ENCODE measurements around the gene P4HA1. TPM values are rescaled to one million over a fixed set of nuclear protein-coding genes. Genes with fewer than 3 reads are reported as not detected.
A peak's percentile ranks its signal among the peaks of the same experiment; 100 is the strongest.

The P4HA1 gene
- total and polyA plus RNA-seq, 2 donors (not counting 3 experiments of a cell fraction or from before 2014, with no cell fraction given), result 14.3 to 29.1 TPM

- CTCF ChIA-PET, result interaction anchor here (1.6 kb wide), 1 partner anchor 23 kb away, joined by 5 read pairs; the partner anchor contains the start of gene P4HA1
- TF ChIP-seq MYC (IDR thresholded peaks at IDR 0.05; ENCODE audit: low read depth, low read length) (no peak), GATA2 (IDR thresholded peaks at IDR 0.05; ENCODE audit: insufficient read depth, insufficient read length, low read depth, low read length) (no peak), CTCF (IDR thresholded peaks at IDR 0.05; ENCODE audit: extremely low read depth in 1 of 2, insufficient read depth in 1 of 2, low read depth in 1 of 2, low read length in 2 of 2) (no peak), EZH2 (IDR thresholded peaks at IDR 0.05; ENCODE audit: borderline replicate concordance, low read depth, low read length, severe bottlenecking) (no peak), POLR2AphosphoS5 (IDR thresholded peaks at IDR 0.05; ENCODE audit: insufficient read depth, low read depth, low read length) (no peak), MAX (IDR thresholded peaks at IDR 0.05; ENCODE audit: insufficient read depth, insufficient read length) (no peak), FOS (IDR thresholded peaks at IDR 0.05; ENCODE audit: borderline replicate concordance, insufficient read depth, low read length) (peak; percentile 10), POLR2A (IDR thresholded peaks at IDR 0.05; ENCODE audit: low read depth, low read length) (no peak), JUN (IDR thresholded peaks at IDR 0.05; ENCODE audit: borderline replicate concordance, insufficient read depth, insufficient read length, low read depth) (no peak)
- FAIRE-seq, result no peak
These were observed 23.0 kb downstream of the P4HA1 start for GRCh38 chr10:73073627-73074026.

More at GRCh38 chr10:73073627-73074026, 23.0 kb downstream of the P4HA1 start:
- Histone ChIP-seq H3K79me2 (ENCODE audit: control insufficient read depth, insufficient read depth, low read length) (peaks cover 7% of the 10 kb centered on the region), H3K27me3 (ENCODE audit: control insufficient read depth in 2 of 2, insufficient read depth in 2 of 2, low read length in 2 of 2) (no peaks in the 10 kb centered on the region), H3K4me3 (replicated peaks in 1 of 3; ENCODE audit: insufficient read depth in 1 of 3, low read depth in 1 of 3, low read length in 3 of 3) (no peak overlapping the region), H3K27ac (ENCODE audit: insufficient read depth, low read depth, low read length) (no peak overlapping the region), H3K9me3 (replicated peaks; ENCODE audit: control insufficient read depth, insufficient read depth, low read length) (no peaks in the 10 kb centered on the region), H3K4me1 (ENCODE audit: control insufficient read depth, extremely low read depth, insufficient read depth, low read length) (peaks cover 18% of the 10 kb centered on the region), H3K9ac (replicated peaks; ENCODE audit: extremely low read depth, insufficient read depth, low read length) (no peak overlapping the region), H3K36me3 (ENCODE audit: control insufficient read depth in 2 of 2, extremely low read depth in 1 of 2, insufficient read depth in 2 of 2, low read length in 2 of 2) (no peaks in the 10 kb centered on the region), H2AFZ (ENCODE audit: low read depth, low read length) (no peak overlapping the region), H3K4me2 (ENCODE audit: insufficient read depth, low read length) (no peak overlapping the region), H4K20me1 (replicated peaks; ENCODE audit: control insufficient read depth, extremely low read depth, insufficient read depth, low read length) (no peaks in the 10 kb centered on the region), H3K9me1 (replicated peaks; ENCODE audit: control insufficient read depth, extremely low read depth, insufficient read depth, low read length) (no peaks in the 10 kb centered on the region)
- POLR2A ChIA-PET, result no interaction called here
- DNase-seq (ENCODE audit: low read depth, low spot score), result peak; percentile 31
- intact Hi-C loops (cut with micrococcal nuclease) (no loop called here), dilution Hi-C loops (cut with MboI; ENCODE audit: extremely low pct_ligation_motif_present, low sequenced_read_pairs) (no loop called here)
- no TSS peak for BruUV-seq (replicated peaks)

All from endothelial cell of umbilical vein (primary cell).